Mesodermal cell (in vitro differentiated cells): ENCODE results near the gene CSTF1. TPM values are rescaled to one million over a fixed set of nuclear protein-coding genes. Genes with fewer than 3 reads are reported as not detected.

Experiments used
- H3K27ac ChIP-seq: 2 replicates; pipeline ENCODE4 v1.7.0; 2013; ENCODE audit warnings: mild to moderate bottlenecking, low read depth, low read length, moderate library complexity; ENCODE audit not compliant: severe bottlenecking
- H3K36me3 ChIP-seq: 2 replicates; pipeline ENCODE4 v1.7.1; 2013; ENCODE audit warnings: mild to moderate bottlenecking, low read length, moderate library complexity; ENCODE audit not compliant: control insufficient read depth, insufficient read depth
- H3K4me1 ChIP-seq: one replicate; pipeline ENCODE4 v1.7.1; 2013; ENCODE audit warnings: mild to moderate bottlenecking, low read length; ENCODE audit not compliant: insufficient read depth, control insufficient read depth, poor library complexity, severe bottlenecking
- H3K4me3 ChIP-seq: 2 replicates; pipeline ENCODE4 v1.7.0; 2013; ENCODE audit warnings: low read length, control low read depth, mild to moderate bottlenecking; ENCODE audit not compliant: insufficient read depth, poor library complexity, severe bottlenecking; ENCODE audit errors: extremely low read depth
- H3K9me3 ChIP-seq: 2 replicates; pipeline ENCODE4 v1.7.1; 2013; ENCODE audit warnings: mild to moderate bottlenecking, low read length, moderate library complexity; ENCODE audit not compliant: control insufficient read depth
- WGBS, 2 experiments: methylation state at CpG; one replicate each; pipeline ENCODE4 v1.1.5; 2013; ENCODE audit warnings: missing lambda C conversion rate in 2 of 2; ENCODE audit not compliant: insufficient coverage in 2 of 2; 5-methylcytosine and 5-hydroxymethylcytosine counted together
- polyA plus RNA-seq, 2 experiments: library from polyadenylated mRNA; stranded (reverse); fragments of 50-300 nt; gene quantifications; one replicate each; pipeline ENCODE4 v1.2.3, GENCODE V29; 2013

CSTF1 gene
- polyA plus RNA-seq (2013, experiment 1 of 2): 40.4 TPM
- polyA plus RNA-seq (2013, experiment 2 of 2): 36.6 TPM

- Histone ChIP-seq H3K9me3 (no peaks in the 10 kb centered on the region), H3K36me3 (peaks cover 62% of the 10 kb centered on the region), H3K4me3 (peak within 1 kb of the TSS; percentile 90), H3K27ac (peak within 1 kb of the TSS; percentile 90), H3K4me1 (peaks cover 13% of the 10 kb centered on the region)
- WGBS, 2 experiments: 0% methylated on average over 48 to 49 of the region's 53 CpGs
Measured at GRCh38 chr20:56392132-56392880, at the start of gene CSTF1, which contains the start of gene AURKA. CSTF1 (plus strand) TSS chr20:56392645; CDS start chr20:56395553, 2,908 bp downstream. AURKA (minus strand) TSS chr20:56392215; CDS start chr20:56388197, 4,018 bp downstream.

- Histone ChIP-seq H3K9me3 (no peaks in the 10 kb centered on the region), H3K4me3 (no peak overlapping the region), H3K27ac (no peak overlapping the region), H3K4me1 (peaks cover 3% of the 10 kb centered on the region), H3K36me3 (no peaks in the 10 kb centered on the region)
- 89 to 100% methylated on average over 2 to 3 of the region's 3 CpGs for WGBS, 2 experiments
Measured at GRCh38 chr20:56342783-56343182, 49.7 kb upstream of the CSTF1 start.

- Histone ChIP-seq H3K4me3 (peak overlapping the region; percentile 12), H3K27ac (no peak overlapping the region)
- WGBS, 2 experiments: 3% methylated on average over 33 to 39 of the region's 41 CpGs
Measured at GRCh38 chr20:56343861-56344381, 48.5 kb upstream of the CSTF1 start.

GRCh38 chr20:56345911-56346310, 46.5 kb upstream of the CSTF1 start:
- Histone ChIP-seq H3K27ac (no peak overlapping the region), H3K4me1 (peaks cover 14% of the 10 kb centered on the region), H3K36me3 (no peaks in the 10 kb centered on the region), H3K9me3 (no peaks in the 10 kb centered on the region), H3K4me3 (no peak overlapping the region)
- 93 to 96% methylated on average over 5 to 8 of the region's 8 CpGs for WGBS, 2 experiments

More at GRCh38 chr20:56343861-56344381, 48.5 kb upstream of the CSTF1 start:
- Histone ChIP-seq H3K36me3 (no peaks in the 10 kb centered on the region), H3K4me1 (peaks cover 14% of the 10 kb centered on the region), H3K9me3 (no peaks in the 10 kb centered on the region)

- H3K27ac ChIP-seq: peak overlapping the region; percentile 12
- H3K4me3 ChIP-seq: no peak overlapping the region
- peaks cover 14% of the 10 kb centered on the region for H3K4me1 ChIP-seq
- no peaks in the 10 kb centered on the region for H3K9me3 ChIP-seq
- WGBS, 2 experiments: 42 to 51% methylated on average over 6 to 7 of the region's 13 CpGs
- H3K36me3 ChIP-seq: no peaks in the 10 kb centered on the region
Measured at GRCh38 chr20:56347628-56348304, 44.7 kb upstream of the CSTF1 start.

- Histone ChIP-seq H3K27ac (peak overlapping the region; percentile 12), H3K4me3 (no peak overlapping the region)
Measured at GRCh38 chr20:56348305-56348693, 44.1 kb upstream of the CSTF1 start.

GRCh38 chr20:56348746-56349145, 43.7 kb upstream of the CSTF1 start:
- H3K9me3 ChIP-seq: no peaks in the 10 kb centered on the region
- H3K36me3 ChIP-seq: no peaks in the 10 kb centered on the region
- H3K4me1 ChIP-seq: peaks cover 14% of the 10 kb centered on the region
- H3K27ac ChIP-seq: no peak overlapping the region
- 22 to 25% methylated on average over 2 of the region's 3 CpGs for WGBS, 2 experiments
- H3K4me3 ChIP-seq: no peak overlapping the region

More at GRCh38 chr20:56348305-56348693, 44.1 kb upstream of the CSTF1 start:
- 0 to 27% methylated on average over 2 to 4 of the region's 5 CpGs for WGBS, 2 experiments
- Histone ChIP-seq H3K36me3 (no peaks in the 10 kb centered on the region), H3K9me3 (no peaks in the 10 kb centered on the region), H3K4me1 (peaks cover 14% of the 10 kb centered on the region)

GRCh38 chr20:56350842-56351241, 41.6 kb upstream of the CSTF1 start:
- Histone ChIP-seq H3K4me1 (peaks cover 14% of the 10 kb centered on the region), H3K9me3 (no peaks in the 10 kb centered on the region), H3K27ac (no peak overlapping the region), H3K4me3 (no peak overlapping the region), H3K36me3 (no peaks in the 10 kb centered on the region)
- WGBS, 2 experiments: no CpG with 5 or more reads among the region's 2 CpGs

- H3K9me3 ChIP-seq: no peaks in the 10 kb centered on the region
- H3K4me1 ChIP-seq: peaks cover 14% of the 10 kb centered on the region
- no peaks in the 10 kb centered on the region for H3K36me3 ChIP-seq
- 73 to 87% methylated on average over 2 to 4 of the region's 5 CpGs for WGBS, 2 experiments
- H3K27ac ChIP-seq: no peak overlapping the region
- no peak overlapping the region for H3K4me3 ChIP-seq
Measured at GRCh38 chr20:56352345-56353055, 39.9 kb upstream of the CSTF1 start.

- no peaks in the 10 kb centered on the region for H3K9me3 ChIP-seq
- H3K4me1 ChIP-seq: peaks cover 5% of the 10 kb centered on the region
- no peaks in the 10 kb centered on the region for H3K36me3 ChIP-seq
- H3K4me3 ChIP-seq: no peak overlapping the region
- H3K27ac ChIP-seq: no peak overlapping the region
- 83 to 94% methylated on average over 1 to 4 of the region's 4 CpGs for WGBS, 2 experiments
Measured at GRCh38 chr20:56353356-56353755, 39.1 kb upstream of the CSTF1 start.
